GM18505 (cell line): ENCODE results near the gene TFCP2.
A peak's percentile ranks its signal among the peaks of the same experiment; 100 is the strongest.

Experiments used
- ATAC-seq: cut with Tn5 transposase; IDR thresholded peaks from one replicate; pipeline ENCODE4 v1.9.1; 2021; ENCODE audit not compliant: unreplicated experiment
- POLR2A ChIP-seq: IDR thresholded peaks from 4 replicates; pipeline ENCODE4 v1.6.1; 2011; ENCODE audit warnings: borderline replicate concordance; ENCODE audit not compliant: insufficient read depth, insufficient read length; ENCODE audit errors: extremely low read depth

Gene TFCP2

GRCh38 chr12:51048661-51049251, 124.2 kb downstream of the TFCP2 start:
- no peak for ATAC-seq
- no peak for TF ChIP-seq POLR2A

- ATAC-seq, result peak; percentile 91
- peak; percentile 95 for TF ChIP-seq POLR2A
These were observed 125.0 kb downstream of the TFCP2 start, which contains the start of gene LETMD1 for GRCh38 chr12:51047655-51048540. LETMD1 (plus strand) TSS chr12:51048327; CDS start chr12:51048357, 30 bp downstream.
